ENCODE results near the gene CRADD. TPM values are rescaled to one million over a fixed set of nuclear protein-coding genes. Genes with fewer than 3 reads are reported as not detected.
"Not testable (repeated sequence)": the region's sequence is repeated elsewhere in the genome, so short reads cannot be mapped to it uniquely, and the experiment has no call there.

CRADD gene
- total RNA-seq, 1 experiment from 2014 or later = 10.1 TPM

DNA sequence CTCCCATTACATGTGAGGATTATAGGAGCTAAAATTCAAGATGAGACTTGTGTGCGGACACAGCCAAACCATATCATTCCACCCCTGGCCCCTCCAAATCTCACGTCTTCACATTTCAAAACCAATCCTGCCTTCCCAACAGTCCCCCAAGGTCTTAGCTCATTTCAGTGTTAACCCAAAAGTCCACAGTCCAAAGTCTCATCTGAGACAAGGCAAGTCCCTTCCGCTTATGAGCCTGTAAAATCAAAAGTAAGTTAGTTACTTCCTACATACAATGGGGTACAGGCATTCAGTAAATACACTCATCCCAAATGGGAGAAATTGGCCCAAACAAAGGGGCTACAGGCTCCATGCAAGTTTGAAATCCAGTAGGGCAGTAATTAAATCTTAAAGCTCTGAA, 76.1 kb downstream of the CRADD start:
- H3K4me3 Mint-ChIP-seq (ENCODE audit: low read depth, unreplicated experiment) = no peak overlapping the region
- H3K27ac Mint-ChIP-seq (ENCODE audit: unreplicated experiment) = no peak overlapping the region
- H3K4me1 Mint-ChIP-seq (ENCODE audit: low read depth, unreplicated experiment) = peaks cover 8% of the 10 kb centered on the region
- H3K9me3 Mint-ChIP-seq (ENCODE audit: low read depth, unreplicated experiment) = peaks cover 12% of the 10 kb centered on the region
- no peaks in the 10 kb centered on the region for H3K36me3 Mint-ChIP-seq (ENCODE audit: insufficient read depth, unreplicated experiment)
- no TSS peak for BruUV-seq (replicated peaks)
- CTCF ChIA-PET = no interaction called here
- DNase-seq = no peak
- H3K27me3 Mint-ChIP-seq (ENCODE audit: unreplicated experiment) = no peaks in the 10 kb centered on the region
- TF ChIP-seq, protein P1, sequence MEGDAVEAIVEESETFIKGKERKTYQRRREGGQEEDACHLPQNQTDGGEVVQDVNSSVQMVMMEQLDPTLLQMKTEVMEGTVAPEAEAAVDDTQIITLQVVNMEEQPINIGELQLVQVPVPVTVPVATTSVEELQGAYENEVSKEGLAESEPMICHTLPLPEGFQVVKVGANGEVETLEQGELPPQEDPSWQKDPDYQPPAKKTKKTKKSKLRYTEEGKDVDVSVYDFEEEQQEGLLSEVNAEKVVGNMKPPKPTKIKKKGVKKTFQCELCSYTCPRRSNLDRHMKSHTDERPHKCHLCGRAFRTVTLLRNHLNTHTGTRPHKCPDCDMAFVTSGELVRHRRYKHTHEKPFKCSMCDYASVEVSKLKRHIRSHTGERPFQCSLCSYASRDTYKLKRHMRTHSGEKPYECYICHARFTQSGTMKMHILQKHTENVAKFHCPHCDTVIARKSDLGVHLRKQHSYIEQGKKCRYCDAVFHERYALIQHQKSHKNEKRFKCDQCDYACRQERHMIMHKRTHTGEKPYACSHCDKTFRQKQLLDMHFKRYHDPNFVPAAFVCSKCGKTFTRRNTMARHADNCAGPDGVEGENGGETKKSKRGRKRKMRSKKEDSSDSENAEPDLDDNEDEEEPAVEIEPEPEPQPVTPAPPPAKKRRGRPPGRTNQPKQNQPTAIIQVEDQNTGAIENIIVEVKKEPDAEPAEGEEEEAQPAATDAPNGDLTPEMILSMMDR (IDR thresholded peaks at IDR 0.05; ENCODE audit: unreplicated experiment) = no peak
- intact Hi-C loops (cut with micrococcal nuclease; ENCODE audit: unreplicated experiment) = no loop called here

DNA sequence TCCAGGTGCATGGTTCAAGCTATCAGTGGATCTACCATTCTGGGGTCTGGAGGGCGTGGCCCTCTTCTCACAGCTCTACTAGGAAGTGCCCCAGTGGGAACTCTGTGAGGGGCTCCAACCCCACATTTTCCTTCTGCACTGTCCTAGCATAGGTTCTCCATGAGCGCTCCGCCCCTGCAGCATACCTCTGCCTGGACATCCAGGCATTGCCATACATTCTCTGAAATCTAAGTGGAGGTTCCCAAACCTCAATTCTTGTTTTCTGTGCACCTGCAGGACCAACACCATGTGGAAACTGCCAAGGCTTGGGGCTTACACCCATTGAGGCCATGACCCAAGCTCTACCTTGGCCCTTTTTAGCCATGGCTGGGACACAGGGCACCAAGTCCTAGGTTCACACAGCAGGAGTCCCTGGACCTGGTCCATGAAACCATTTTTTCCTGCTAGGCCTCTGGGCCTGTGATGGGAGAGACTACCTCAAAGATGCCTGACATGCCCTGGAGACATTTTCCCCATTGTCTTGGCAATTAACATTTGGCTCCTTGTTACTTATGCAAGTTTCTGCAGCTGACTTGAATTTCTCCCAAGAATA, 76.8 kb downstream of the CRADD start:
- intact Hi-C loops (cut with micrococcal nuclease; ENCODE audit: unreplicated experiment) = no loop called here
- TF ChIP-seq, protein P1 (IDR thresholded peaks at IDR 0.05; ENCODE audit: unreplicated experiment) = no peak
- H3K27me3 Mint-ChIP-seq (ENCODE audit: unreplicated experiment) = no peaks in the 10 kb centered on the region
- DNase-seq = no peak
- no peaks in the 10 kb centered on the region for H3K36me3 Mint-ChIP-seq (ENCODE audit: insufficient read depth, unreplicated experiment)
- BruUV-seq (replicated peaks) = no TSS peak
- H3K9me3 Mint-ChIP-seq (ENCODE audit: low read depth, unreplicated experiment) = peaks cover 12% of the 10 kb centered on the region
- peaks cover 8% of the 10 kb centered on the region for H3K4me1 Mint-ChIP-seq (ENCODE audit: low read depth, unreplicated experiment)
- no peak overlapping the region for H3K4me3 Mint-ChIP-seq (ENCODE audit: low read depth, unreplicated experiment)
- CTCF ChIA-PET = no interaction called here
- H3K27ac Mint-ChIP-seq (ENCODE audit: unreplicated experiment) = no peak overlapping the region

DNA sequence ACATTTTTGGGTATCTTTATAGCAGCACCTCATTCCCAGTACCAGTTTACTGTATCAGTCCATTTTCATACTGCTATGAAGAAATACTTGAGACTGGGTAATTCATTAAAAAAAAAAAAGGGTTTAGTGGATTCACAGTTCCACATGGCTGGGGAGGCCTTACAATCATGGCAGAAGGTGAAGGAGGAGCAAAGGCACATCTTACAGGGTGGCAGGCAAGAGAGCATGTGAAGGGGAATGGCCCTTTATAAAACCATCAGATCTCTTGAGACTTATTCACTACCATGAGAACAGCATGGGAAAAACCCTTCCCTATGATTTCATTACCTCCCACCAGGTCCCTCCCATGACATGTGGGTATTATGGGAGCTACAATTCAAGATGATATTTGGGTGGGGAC, 77.7 kb downstream of the CRADD start:
- H3K36me3 Mint-ChIP-seq (ENCODE audit: insufficient read depth, unreplicated experiment); H3K27ac Mint-ChIP-seq (ENCODE audit: unreplicated experiment); H3K27me3 Mint-ChIP-seq (ENCODE audit: unreplicated experiment); H3K4me1 Mint-ChIP-seq (ENCODE audit: low read depth, unreplicated experiment); BruUV-seq (replicated peaks); CTCF ChIA-PET; intact Hi-C loops (cut with micrococcal nuclease; ENCODE audit: unreplicated experiment); DNase-seq; H3K4me3 Mint-ChIP-seq (ENCODE audit: low read depth, unreplicated experiment): not testable (repeated sequence)
- H3K9me3 Mint-ChIP-seq (ENCODE audit: low read depth, unreplicated experiment) = peaks cover 12% of the 10 kb centered on the region

DNA sequence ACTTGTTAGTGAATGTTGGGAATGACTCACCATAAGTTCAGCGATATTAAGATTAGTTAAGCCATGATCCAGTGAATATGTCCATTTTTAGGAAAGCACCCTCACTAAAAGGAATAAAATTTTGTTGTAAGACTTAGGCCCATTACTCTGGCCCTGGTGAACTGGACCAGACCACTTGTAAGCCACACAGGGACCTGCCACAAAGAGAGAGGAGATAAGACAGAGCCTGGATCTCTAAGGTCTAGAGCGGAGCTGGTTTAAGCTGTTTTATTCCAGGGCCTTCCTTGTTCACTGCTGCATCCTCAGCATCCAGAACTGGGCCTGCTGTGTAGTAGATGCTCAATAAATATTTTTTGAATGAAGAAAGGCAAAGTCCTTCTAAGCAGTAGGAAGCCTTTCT, 79.1 kb downstream of the CRADD start:
- Mint-ChIP-seq H3K4me1 (ENCODE audit: low read depth, unreplicated experiment) (peaks cover 22% of the 10 kb centered on the region), H3K36me3 (ENCODE audit: insufficient read depth, unreplicated experiment) (no peaks in the 10 kb centered on the region), H3K27me3 (ENCODE audit: unreplicated experiment) (no peaks in the 10 kb centered on the region), H3K27ac (ENCODE audit: unreplicated experiment) (no peak overlapping the region), H3K4me3 (ENCODE audit: low read depth, unreplicated experiment) (no peak overlapping the region), H3K9me3 (ENCODE audit: low read depth, unreplicated experiment) (peaks cover 12% of the 10 kb centered on the region)
- BruUV-seq (replicated peaks) = no TSS peak
- DNase-seq = no peak
- intact Hi-C loops (cut with micrococcal nuclease; ENCODE audit: unreplicated experiment) = no loop called here
- CTCF ChIA-PET = interaction anchor here (0.5 kb wide), 1 partner anchor 83 kb away, joined by 4 read pairs; no protein-coding TSS in a partner anchor
- TF ChIP-seq, protein P1 (IDR thresholded peaks at IDR 0.05; ENCODE audit: unreplicated experiment) = no peak
